Measurements from ENCODE around the gene PNMT. TPM values are rescaled to one million over a fixed set of nuclear protein-coding genes. Genes with fewer than 3 reads are reported as not detected.

The PNMT gene
- total RNA-seq, 2 donors from 2014 or later, result 0.47 TPM; not detected in 1

- H3K4me1 ChIP-seq, result peaks cover 10% of the 10 kb centered on the region
Observed at GRCh38 chr17:39673335-39674081, 5.3 kb downstream of the PNMT start.

GRCh38 chr17:39674179-39674578 lies 5.9 kb downstream of the PNMT start:
- Histone ChIP-seq H3K27me3 (no peaks in the 10 kb centered on the region), H3K36me3 (no peaks in the 10 kb centered on the region), H3K9ac (ENCODE audit: low read depth in 2 of 2, low read length in 2 of 2) (peak overlapping the region; percentile 5 to 88), H3K9me3 (no peaks in the 10 kb centered on the region), H3K4me3 (no peak overlapping the region), H3K4me1 (peaks cover 11% of the 10 kb centered on the region), H3K27ac (no peak overlapping the region)
- no peak for TF ChIP-seq CTCF (IDR thresholded peaks at IDR 0.05)
- intact Hi-C loops (cut with DNase I), result no loop called here
- DNase-seq, result no peak

More at GRCh38 chr17:39673335-39674081, 5.3 kb downstream of the PNMT start:
- Histone ChIP-seq H3K27me3 (no peaks in the 10 kb centered on the region), H3K27ac (no peak overlapping the region), H3K9me3 (no peaks in the 10 kb centered on the region), H3K36me3 (no peaks in the 10 kb centered on the region), H3K4me3 (no peak overlapping the region), H3K9ac (ENCODE audit: low read depth in 2 of 2, low read length in 2 of 2) (peak overlapping the region in 1 of 2 donors; percentile 88)
- intact Hi-C loops (cut with DNase I), result no loop called here
- no peak for TF ChIP-seq CTCF (IDR thresholded peaks at IDR 0.05)
- DNase-seq, result no peak

- Histone ChIP-seq H3K36me3 (no peaks in the 10 kb centered on the region), H3K27ac (peak overlapping the region; percentile 42), H3K9ac (ENCODE audit: low read depth in 2 of 2, low read length in 2 of 2) (peak overlapping the region; percentile 26 to 88), H3K9me3 (no peaks in the 10 kb centered on the region), H3K4me1 (peaks cover 17% of the 10 kb centered on the region), H3K4me3 (no peak overlapping the region), H3K27me3 (no peaks in the 10 kb centered on the region)
- peak; percentile 82 for DNase-seq
- no peak for TF ChIP-seq CTCF (IDR thresholded peaks at IDR 0.05)
- intact Hi-C loops (cut with DNase I), result no loop called here
Observed at GRCh38 chr17:39674702-39675389, 6.6 kb downstream of the PNMT start.

- peak overlapping the region; percentile 39 to 88 for H3K9ac ChIP-seq (ENCODE audit: low read depth in 2 of 2, low read length in 2 of 2)
- TF ChIP-seq CTCF (IDR thresholded peaks at IDR 0.05), result no peak
- no peak overlapping the region for H3K4me3 ChIP-seq
- DNase-seq, result no peak
- intact Hi-C loops (cut with DNase I), result no loop called here
- peak overlapping the region; percentile 42 for H3K27ac ChIP-seq
- peaks cover 20% of the 10 kb centered on the region for H3K4me1 ChIP-seq
- no peaks in the 10 kb centered on the region for H3K27me3 ChIP-seq
- H3K36me3 ChIP-seq, result no peaks in the 10 kb centered on the region
- no peaks in the 10 kb centered on the region for H3K9me3 ChIP-seq
Observed at GRCh38 chr17:39675390-39676082, 7.3 kb downstream of the PNMT start.

GRCh38 chr17:39676198-39676819 lies 8.1 kb downstream of the PNMT start:
- Histone ChIP-seq H3K9ac (ENCODE audit: low read depth in 2 of 2, low read length in 2 of 2) (peak overlapping the region in 1 of 2 donors; percentile 88), H3K27ac (peak overlapping the region; percentile 42), H3K36me3 (no peaks in the 10 kb centered on the region), H3K9me3 (no peaks in the 10 kb centered on the region), H3K4me1 (peaks cover 20% of the 10 kb centered on the region), H3K27me3 (no peaks in the 10 kb centered on the region), H3K4me3 (no peak overlapping the region)
- DNase-seq, result peak; percentile 83
- intact Hi-C loops (cut with DNase I), result no loop called here
- no peak for TF ChIP-seq CTCF (IDR thresholded peaks at IDR 0.05)

Data from colonic mucosa (tissue), 4 donors.